ENCODE measurements around the gene SELENON.
A peak's percentile ranks its signal among the peaks of the same experiment; 100 is the strongest.

Gene SELENON

DNA sequence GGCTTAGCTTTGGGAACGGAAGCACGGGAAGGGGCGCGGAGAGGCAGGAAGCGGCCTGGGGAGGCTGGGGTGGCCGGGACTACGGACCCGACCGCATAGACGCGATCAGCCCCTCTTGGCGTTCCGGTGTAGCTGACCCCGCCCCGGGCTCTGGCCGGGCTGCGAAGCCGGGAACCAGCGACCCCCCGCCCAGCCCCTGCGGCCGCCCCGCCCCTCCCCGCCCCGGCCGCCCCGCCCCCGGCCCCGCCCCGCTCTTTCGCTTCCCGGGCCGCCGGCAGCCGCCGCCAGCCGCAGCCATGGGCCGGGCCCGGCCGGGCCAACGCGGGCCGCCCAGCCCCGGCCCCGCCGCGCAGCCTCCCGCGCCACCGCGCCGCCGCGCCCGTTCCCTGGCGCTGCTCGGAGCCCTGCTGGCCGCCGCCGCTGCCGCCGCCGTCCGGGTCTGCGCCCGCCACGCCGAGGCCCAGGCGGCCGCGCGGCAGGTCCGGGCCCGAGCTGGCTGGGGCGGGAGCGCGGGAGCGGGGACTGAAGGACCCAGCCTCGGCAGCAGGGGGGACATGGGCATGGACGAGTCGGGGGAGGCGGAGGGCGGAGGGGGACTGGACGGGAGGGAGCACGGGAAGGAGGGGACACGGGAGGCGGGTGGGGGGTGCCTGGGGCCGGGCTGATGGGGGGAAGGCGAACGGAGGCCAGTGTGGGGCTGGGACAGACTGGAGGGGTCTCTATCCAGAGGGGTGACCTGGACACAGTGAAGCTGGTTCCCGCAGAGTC, at the start of gene SELENON:
SELENON (plus strand) TSS at position 259 of the 768 bp plus-strand sequence; CDS start at position 297, 38 bp downstream.
- peak in 1 of 2 donors; percentile 27 for DNase-seq

- no peak for DNase-seq
Measured at GRCh38 chr1:25750923-25751605, 48.9 kb upstream of the SELENON start.

DNA sequence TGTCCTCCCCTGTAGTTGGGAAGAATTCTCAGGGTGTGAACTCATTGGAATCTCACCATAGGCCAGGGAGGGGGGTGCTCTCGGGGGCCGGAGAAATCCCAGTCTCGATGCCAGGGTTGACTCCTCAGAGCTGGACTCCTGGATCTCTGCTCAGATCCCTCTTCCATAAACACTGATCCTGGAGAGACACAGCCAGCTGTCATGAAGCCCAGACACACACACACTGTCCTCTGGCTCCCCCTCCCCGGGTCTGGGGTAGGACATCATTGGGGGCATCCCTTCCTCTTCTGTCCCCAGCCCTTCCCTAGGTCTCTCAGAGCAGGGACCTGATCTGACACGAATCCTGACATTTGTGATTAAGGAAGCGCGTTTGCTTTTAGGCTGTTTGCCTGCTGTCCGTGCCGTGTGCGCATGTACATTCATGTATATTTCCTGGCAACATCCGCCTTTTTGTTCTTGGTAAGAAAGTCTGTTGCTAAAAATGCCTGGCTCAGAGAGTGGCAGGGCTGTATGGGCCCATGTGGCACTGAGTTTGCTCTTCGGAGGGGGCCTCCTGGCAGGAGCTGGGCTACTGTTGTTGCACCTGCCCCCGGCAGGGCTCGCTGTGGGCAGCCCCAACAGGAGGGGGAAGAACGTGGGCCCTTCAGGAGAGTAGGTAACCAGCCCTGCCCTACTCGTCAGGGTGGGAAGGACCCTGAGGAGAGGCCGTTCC, 45.4 kb upstream of the SELENON start:
- peak in 1 of 2 donors; percentile 11 for DNase-seq

GRCh38 chr1:25755475-25756125, 44.4 kb upstream of the SELENON start:
- no peak for DNase-seq

DNA sequence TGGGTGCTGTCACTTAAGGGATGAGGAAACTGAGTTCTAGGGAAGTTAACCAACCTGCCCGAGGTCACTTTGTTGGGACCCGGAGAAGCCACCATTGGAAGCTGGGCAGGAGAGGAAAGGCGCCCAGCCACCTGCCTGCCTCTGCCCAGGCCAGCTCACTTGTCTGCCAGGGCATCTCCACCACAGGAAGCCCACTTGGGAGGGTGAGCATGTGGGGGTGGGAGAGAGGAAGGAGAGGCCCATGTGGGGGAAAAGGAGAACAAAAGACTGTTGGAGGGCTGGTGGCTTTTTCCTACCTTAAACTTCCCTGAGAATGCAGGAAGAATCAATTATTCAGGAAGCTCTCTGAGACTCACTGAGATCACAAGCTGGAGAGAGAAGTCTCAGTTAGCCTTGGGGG, 43.8 kb upstream of the SELENON start:
- DNase-seq: no peak

DNA sequence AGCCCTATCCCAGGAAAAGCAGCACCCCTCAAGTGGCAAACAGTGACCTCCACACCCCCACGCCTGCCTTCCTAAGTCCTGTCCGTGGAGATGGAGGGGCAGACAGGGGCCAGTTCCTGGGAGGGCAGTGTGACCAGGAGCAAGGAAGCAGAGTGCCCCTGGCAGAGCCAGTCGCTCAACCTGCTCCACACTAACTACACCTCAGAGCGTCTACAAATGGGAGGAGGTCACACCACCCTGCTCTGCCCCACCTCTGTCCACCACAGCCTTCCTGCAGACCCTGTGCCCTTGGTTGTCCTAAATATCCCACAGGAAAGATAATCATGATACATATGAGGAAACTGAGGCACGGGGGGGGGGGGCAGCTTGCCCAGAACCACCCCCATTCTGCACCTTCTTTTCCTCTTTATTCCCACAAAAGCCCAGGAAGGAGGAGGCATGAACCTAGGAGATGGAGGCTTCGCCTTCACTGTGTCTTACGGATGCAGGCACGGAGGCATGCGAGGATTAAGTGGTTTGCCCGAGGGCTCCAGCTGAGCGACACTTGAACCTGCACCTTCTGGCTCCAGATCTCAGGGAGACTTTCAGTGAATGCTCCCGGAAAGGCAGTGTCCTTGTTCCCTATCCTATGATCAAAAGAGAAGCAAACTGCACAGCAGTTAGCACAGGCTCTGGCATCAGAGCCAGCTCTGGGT, 42.7 kb upstream of the SELENON start:
- no peak for DNase-seq

DNA sequence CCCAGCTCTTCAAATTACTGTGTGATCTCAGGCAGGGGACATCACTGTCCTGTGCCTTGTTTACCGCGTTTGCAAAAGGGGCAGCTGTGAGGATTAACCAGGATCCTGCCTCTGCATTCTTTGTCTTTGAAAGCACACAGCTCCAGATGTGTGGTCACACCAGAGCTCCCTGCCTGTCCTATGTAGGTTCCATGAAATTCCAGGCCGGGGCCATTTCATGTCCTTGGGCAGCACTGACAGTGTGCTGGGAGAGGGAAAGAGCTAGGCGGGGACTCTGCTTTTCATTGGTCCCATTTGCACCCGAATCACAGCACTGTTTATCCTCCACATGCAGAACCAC, 42.2 kb upstream of the SELENON start:
- no peak for DNase-seq

- DNase-seq: no peak
Measured at GRCh38 chr1:25758466-25759070, 41.4 kb upstream of the SELENON start.

- no peak for DNase-seq
Measured at GRCh38 chr1:25760122-25760719, 39.8 kb upstream of the SELENON start.

GRCh38 chr1:25760871-25761270, 39.1 kb upstream of the SELENON start:
- no peak for DNase-seq

GRCh38 chr1:25763493-25763892, 36.5 kb upstream of the SELENON start:
- DNase-seq: no peak

GRCh38 chr1:25765136-25765922, 34.7 kb upstream of the SELENON start:
- no peak for DNase-seq

DNA sequence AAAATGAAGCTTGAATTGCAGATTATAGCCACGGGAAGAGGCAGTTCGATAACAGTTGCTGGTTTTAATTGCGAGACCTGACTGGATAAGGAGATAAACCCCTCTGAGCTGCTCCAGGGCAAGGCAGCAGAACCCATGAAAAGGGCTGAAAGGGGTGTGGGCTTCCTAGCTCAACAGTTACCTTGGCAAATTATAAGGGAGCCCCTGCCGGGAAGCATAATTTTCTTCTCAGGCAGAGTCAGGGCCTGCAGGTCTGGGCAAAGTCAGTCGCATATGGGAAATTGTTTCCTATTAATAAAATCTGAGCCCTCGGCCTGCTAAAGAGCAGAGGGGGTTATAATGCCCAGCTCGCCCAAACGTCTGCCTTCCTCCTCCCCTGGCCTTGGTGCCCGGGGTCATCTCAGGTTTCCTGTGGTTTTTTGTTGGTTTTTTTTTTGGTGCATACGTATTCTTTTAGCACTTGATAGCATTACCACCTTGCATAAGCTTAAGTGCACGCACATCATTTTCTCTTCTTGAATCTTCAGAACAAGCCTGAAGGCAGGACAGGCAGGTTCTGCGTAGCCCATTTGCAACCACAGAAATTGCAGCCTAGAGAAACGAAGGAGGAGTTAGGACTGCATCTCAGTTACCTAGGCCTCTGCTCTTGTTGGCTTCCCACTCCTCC, 33.9 kb upstream of the SELENON start:
- no peak for DNase-seq

GRCh38 chr1:25766721-25767436, 33.1 kb upstream of the SELENON start:
- DNase-seq: no peak

- DNase-seq: no peak
Measured at GRCh38 chr1:25767437-25767770, 32.6 kb upstream of the SELENON start.

DNA sequence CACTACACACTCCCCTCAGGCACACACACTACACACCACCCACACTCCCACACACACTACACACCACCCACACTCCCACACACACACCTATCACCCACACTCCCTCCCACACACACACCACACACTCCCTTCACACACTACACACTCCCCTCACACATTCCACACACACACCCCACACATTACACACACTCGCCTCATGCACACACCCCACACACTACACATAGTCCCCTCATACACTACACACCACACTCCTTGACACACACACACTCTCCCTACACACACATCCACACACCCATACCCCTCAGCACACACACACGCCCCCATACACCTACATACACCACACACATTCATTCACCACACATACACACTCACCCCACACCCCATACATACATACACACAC, 31.0 kb upstream of the SELENON start:
- DNase-seq: no peak

GRCh38 chr1:25769625-25770383, 30.2 kb upstream of the SELENON start:
- no peak for DNase-seq

GRCh38 chr1:25770541-25771220, 29.3 kb upstream of the SELENON start:
- peak in 1 of 2 donors; percentile 21 for DNase-seq

Data from activated CD4-positive, alpha-beta T cell treated with anti-CD3 and anti-CD28 coated beads for 4 hours (primary cell).